ENCODE data around the gene CLDN14. TPM values are rescaled to one million over a fixed set of nuclear protein-coding genes. Genes with fewer than 3 reads are reported as not detected.

CLDN14 gene
- total RNA-seq, 3 donors from 2014 or later = 0.63 TPM; not detected in 2

DNA sequence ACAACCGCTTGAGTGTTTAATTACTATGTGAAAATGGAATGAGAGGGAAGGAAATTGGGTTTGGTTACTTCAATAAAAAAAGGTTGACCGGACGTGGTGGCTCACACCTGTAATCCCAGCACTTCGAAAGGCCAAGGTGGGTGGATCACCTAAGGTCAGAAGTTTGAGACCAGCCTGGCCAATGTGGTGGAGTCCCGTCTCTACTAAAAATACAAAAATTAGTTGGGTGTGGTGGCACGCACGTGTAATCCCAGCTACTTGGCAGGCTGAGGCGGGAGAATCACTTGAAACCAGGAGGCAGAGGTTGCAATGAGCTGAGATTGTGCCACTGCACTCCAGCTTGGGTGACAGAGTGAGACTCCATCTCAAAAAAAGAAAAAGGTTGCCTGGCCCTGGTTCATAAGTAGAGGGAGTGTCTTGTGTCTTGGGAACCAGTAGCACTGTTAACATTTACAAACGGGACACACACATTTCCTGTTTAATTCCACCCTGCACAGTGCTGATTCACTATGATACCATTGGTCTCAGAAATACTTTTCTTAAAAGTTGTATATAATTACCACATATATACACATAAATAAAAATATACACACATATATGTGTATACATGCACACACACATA lies 27.6 kb upstream of the CLDN14 start:
- Histone ChIP-seq H3K4me3 (no peak overlapping the region), H3K36me3 (ENCODE audit: low read depth) (no peaks in the 10 kb centered on the region), H3K9me3 (no peaks in the 10 kb centered on the region), H3K4me1 (ENCODE audit: low read depth) (no peaks in the 10 kb centered on the region)
- ATAC-seq (no peak), DNase-seq (no peak)
- TF ChIP-seq CTCF (IDR thresholded peaks at IDR 0.05) = no peak
- intact Hi-C loops (cut with DNase I, micrococcal nuclease) = no loop called here

GRCh38 chr21:36506482-36506881 lies 26.6 kb upstream of the CLDN14 start:
- TF ChIP-seq CTCF (IDR thresholded peaks at IDR 0.05) = no peak

DNA sequence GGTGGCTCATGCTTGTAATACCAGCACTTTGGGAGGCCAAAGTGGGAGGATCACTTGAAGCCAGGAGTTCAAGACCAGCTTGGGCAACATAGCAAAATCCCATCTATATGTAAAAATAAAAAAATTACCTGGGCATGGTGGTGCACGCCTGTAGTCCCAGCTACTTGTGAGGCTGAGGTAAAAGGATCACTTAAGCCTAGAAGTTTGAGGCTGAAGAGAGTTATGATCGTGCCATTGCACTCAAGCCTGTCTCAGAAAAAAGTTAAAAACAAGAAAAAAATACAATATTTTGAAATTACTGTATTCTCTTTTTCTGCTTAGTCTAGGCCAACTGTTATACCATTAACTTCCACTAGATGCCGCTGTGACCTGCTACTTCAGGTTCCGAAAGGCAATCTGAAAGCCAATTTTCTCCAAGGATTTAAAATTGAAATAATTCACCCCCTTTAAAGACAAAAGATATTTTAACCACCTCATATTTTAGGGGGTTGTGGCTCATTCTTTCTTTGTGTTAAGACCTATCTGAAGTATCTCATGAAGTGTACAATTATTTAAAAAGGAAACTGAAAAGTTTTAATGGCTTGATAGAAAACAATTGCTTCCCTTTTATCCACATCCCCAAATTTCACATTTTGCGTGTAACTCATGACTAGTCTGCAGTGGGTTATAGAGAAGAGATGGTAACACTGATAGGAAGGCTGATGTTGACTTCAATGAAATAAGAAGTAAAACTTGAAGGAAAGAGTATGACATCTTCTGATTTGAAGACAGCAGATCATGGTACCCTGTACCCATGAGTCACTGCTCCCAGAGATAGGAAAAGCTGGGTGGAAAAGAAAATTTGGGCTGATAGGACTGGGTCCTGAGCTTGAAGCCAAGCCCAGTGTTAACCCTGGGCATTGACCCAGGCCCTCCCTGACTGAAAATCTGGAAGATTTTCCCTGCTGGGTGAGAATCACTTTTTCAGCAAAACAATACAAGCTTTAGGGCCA lies 24.4 kb upstream of the CLDN14 start:
- Histone ChIP-seq H3K36me3 (ENCODE audit: low read depth) (no peaks in the 10 kb centered on the region), H3K4me1 (ENCODE audit: low read depth) (no peaks in the 10 kb centered on the region), H3K4me3 (no peak overlapping the region), H3K9me3 (no peaks in the 10 kb centered on the region)
- ATAC-seq = peak; percentile 38
- peak in 1 of 3 donors; percentile 75 for DNase-seq
- intact Hi-C loops (cut with DNase I, micrococcal nuclease) = loop anchor here in 1 of 2 donors (2.0 kb wide), 1 partner anchor 422 kb away; no protein-coding TSS in a partner anchor
- TF ChIP-seq CTCF (IDR thresholded peaks at IDR 0.05) = peak; percentile 93

More at GRCh38 chr21:36506482-36506881, 26.6 kb upstream of the CLDN14 start:
- Histone ChIP-seq H3K9me3 (no peaks in the 10 kb centered on the region), H3K4me3 (no peak overlapping the region), H3K36me3 (ENCODE audit: low read depth) (no peaks in the 10 kb centered on the region), H3K4me1 (ENCODE audit: low read depth) (no peaks in the 10 kb centered on the region)
- ATAC-seq (no peak), DNase-seq (no peak)
- intact Hi-C loops (cut with DNase I, micrococcal nuclease) = no loop called here

DNA sequence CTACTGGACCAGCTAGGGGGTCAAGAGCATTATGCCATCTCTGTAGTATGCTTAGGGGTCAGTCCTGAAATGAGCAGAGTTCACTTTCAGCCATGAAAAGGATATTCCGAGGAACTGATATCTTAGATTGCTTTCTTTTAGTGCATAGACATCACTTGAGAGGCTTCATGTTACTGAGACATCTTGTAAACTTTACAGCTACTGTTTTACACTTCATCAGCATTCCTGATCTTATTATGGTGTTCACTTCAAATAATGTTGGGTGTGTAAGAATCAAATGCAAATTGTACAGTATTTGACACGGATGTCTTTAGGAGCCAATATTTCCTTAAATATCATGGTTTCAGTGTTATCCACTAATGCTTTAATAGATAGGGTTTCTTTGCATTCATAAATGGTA lies 22.4 kb upstream of the CLDN14 start:
- Histone ChIP-seq H3K4me1 (ENCODE audit: low read depth) (no peaks in the 10 kb centered on the region), H3K4me3 (no peak overlapping the region), H3K36me3 (ENCODE audit: low read depth) (no peaks in the 10 kb centered on the region), H3K9me3 (no peaks in the 10 kb centered on the region)
- TF ChIP-seq CTCF (IDR thresholded peaks at IDR 0.05) = no peak
- intact Hi-C loops (cut with DNase I, micrococcal nuclease) = no loop called here
- DNase-seq (no peak), ATAC-seq (no peak)

- no peak overlapping the region for H3K4me3 ChIP-seq
- no peaks in the 10 kb centered on the region for H3K36me3 ChIP-seq (ENCODE audit: low read depth)
- DNase-seq (no peak), ATAC-seq (no peak)
- intact Hi-C loops (cut with DNase I, micrococcal nuclease) = no loop called here
- H3K9me3 ChIP-seq = no peaks in the 10 kb centered on the region
- H3K4me1 ChIP-seq (ENCODE audit: low read depth) = no peaks in the 10 kb centered on the region
- no peak for TF ChIP-seq CTCF (IDR thresholded peaks at IDR 0.05)
These were observed 21.6 kb upstream of the CLDN14 start for GRCh38 chr21:36501589-36501892.

Measured in mucosa of descending colon (tissue), 3 donors.